ENCODE data around the gene LRRFIP2. TPM values are rescaled to one million over a fixed set of nuclear protein-coding genes. Genes with fewer than 3 reads are reported as not detected.

The LRRFIP2 gene
- total and polyA plus RNA-seq, 2 experiments from 2014 or later, result 77.6 to 77.7 TPM

DNA sequence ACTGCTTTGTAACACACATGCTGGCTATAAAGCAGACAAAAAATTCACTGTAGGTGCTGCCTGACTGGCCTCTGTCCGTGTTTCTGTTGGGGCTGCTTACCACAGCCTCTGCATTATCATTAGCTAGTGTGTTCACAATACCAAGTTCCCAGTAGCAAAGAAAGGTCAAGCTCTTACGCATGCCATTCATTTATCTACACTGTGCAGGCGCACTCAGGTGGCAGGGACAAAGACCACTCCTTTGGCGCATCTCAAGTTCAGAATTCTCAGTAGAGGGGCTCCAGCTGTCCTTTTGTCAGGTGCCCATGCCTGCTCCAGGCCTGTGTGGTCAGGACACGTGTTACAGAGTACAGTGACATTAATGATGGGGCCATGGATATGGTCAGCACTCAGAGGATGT lies 158.7 kb downstream of the LRRFIP2 start:
- Histone ChIP-seq H3K9ac (no peak overlapping the region), H4K20me1 (ENCODE audit: insufficient read depth) (no peaks in the 10 kb centered on the region), H3F3A (ENCODE audit: insufficient read depth) (no peaks in the 10 kb centered on the region), H3K4me1 (ENCODE audit: insufficient read depth) (no peaks in the 10 kb centered on the region), H2AFZ (no peak overlapping the region), H3K36me3 (ENCODE audit: low read depth) (peaks cover 58% of the 10 kb centered on the region), H3K4me3 (no peak overlapping the region), H3K9me2 (ENCODE audit: insufficient read depth) (no peaks in the 10 kb centered on the region), H3K4me2 (ENCODE audit: unreplicated experiment) (no peak overlapping the region), H3K9me3 (ENCODE audit: low read depth) (no peaks in the 10 kb centered on the region), H3K79me2 (ENCODE audit: insufficient read depth) (no peaks in the 10 kb centered on the region), H3K27ac (no peak overlapping the region), H3K27me3 (replicated peaks; ENCODE audit: insufficient read depth) (no peaks in the 10 kb centered on the region)
- no peak for DNase-seq
- 89 to 94% methylated on average over 5 of the region's 5 CpGs for WGBS, 2 experiments (ENCODE audit: low coverage in 1 of 2, low lambda C conversion rate in 2 of 2, missing lambda C conversion rate in 2 of 2)
- TF ChIP-seq EZH2phosphoT487 (IDR thresholded peaks at IDR 0.05; ENCODE audit: insufficient read depth, low read depth) (no peak), EZH2 (IDR thresholded peaks at IDR 0.05; ENCODE audit: insufficient read depth, poor library complexity, severe bottlenecking) (no peak)
- in situ Hi-C loops (cut with MboI), result no loop called here

DNA sequence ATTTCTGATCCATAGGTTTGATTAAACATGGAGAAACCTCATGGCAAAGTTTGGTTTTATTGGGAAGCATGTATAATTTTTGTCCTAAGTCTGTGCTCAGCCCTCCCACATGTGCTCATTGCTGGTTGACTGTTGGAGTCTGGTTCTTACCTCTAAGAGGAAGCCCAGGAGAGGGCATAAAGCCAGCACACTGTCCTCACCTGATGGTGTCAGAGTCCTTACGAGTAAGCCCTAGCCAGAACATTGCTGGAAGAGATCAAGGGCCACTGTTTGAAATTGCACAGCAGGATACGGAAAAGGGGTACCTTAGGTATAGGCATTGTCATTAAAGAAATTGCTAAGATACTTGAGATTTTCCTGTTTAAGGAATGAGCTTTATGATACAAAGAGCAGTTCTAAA lies 159.8 kb downstream of the LRRFIP2 start:
- no peak overlapping the region for H3K4me3 ChIP-seq
- no peak overlapping the region for H3K4me2 ChIP-seq (ENCODE audit: unreplicated experiment)
- H3K27me3 ChIP-seq (replicated peaks; ENCODE audit: insufficient read depth), result no peaks in the 10 kb centered on the region
- no peaks in the 10 kb centered on the region for H3K9me2 ChIP-seq (ENCODE audit: insufficient read depth)
- H3F3A ChIP-seq (ENCODE audit: insufficient read depth), result no peaks in the 10 kb centered on the region
- H3K79me2 ChIP-seq (ENCODE audit: insufficient read depth), result no peaks in the 10 kb centered on the region
- in situ Hi-C loops (cut with MboI), result no loop called here
- H3K36me3 ChIP-seq (ENCODE audit: low read depth), result peaks cover 50% of the 10 kb centered on the region
- no peaks in the 10 kb centered on the region for H4K20me1 ChIP-seq (ENCODE audit: insufficient read depth)
- H3K9ac ChIP-seq, result no peak overlapping the region
- H3K9me3 ChIP-seq (ENCODE audit: low read depth), result no peaks in the 10 kb centered on the region
- DNase-seq, result no peak
- no peak for TF ChIP-seq EZH2 (IDR thresholded peaks at IDR 0.05; ENCODE audit: insufficient read depth, poor library complexity, severe bottlenecking)
- TF ChIP-seq EZH2phosphoT487 (IDR thresholded peaks at IDR 0.05; ENCODE audit: insufficient read depth, low read depth), result no peak
- WGBS, 2 experiments (ENCODE audit: low coverage in 1 of 2, low lambda C conversion rate in 2 of 2, missing lambda C conversion rate in 2 of 2), result 91 to 95% methylated on average over 2 of the region's 2 CpGs
- H2AFZ ChIP-seq, result no peak overlapping the region
- H3K27ac ChIP-seq, result no peak overlapping the region
- no peaks in the 10 kb centered on the region for H3K4me1 ChIP-seq (ENCODE audit: insufficient read depth)

Small RNA genes within 50 kb of the gene (small RNA-seq; reads per million reads assigned to genes)
- not detected for gene RF00019 (ENCODE audit: low read depth, low replicate concordance)
- gene RNU6-1301P (ENCODE audit: low read depth, low replicate concordance), result not detected

Other genes with a start within 250 kb of the LRRFIP2 start
- gene TRANK1, start 229.5 kb downstream of the LRRFIP2 start, total RNA-seq (2014; rRNA removed; shearing (Covaris generic)), result 6.6 and 10.3 TPM in 2 replicates
- 2.7 and 5.2 TPM in 2 replicates for gene TRANK1, start 229.5 kb downstream of the LRRFIP2 start, polyA plus RNA-seq (2016; fragmentation: Nextera tagmentation; extraction: Ambion mirVana)
- gene EPM2AIP1, start 181.5 kb downstream of the LRRFIP2 start, total RNA-seq (2014; rRNA removed; shearing (Covaris generic)), result 9.5 and 20.2 TPM in 2 replicates
- gene EPM2AIP1, start 181.5 kb downstream of the LRRFIP2 start, polyA plus RNA-seq (2016; fragmentation: Nextera tagmentation; extraction: Ambion mirVana), result 7.5 and 8.7 TPM in 2 replicates
- gene MLH1, start 181.1 kb downstream of the LRRFIP2 start, total RNA-seq (2014; rRNA removed; shearing (Covaris generic)), result 25.8 and 36.3 TPM in 2 replicates
- gene MLH1, start 181.1 kb downstream of the LRRFIP2 start, polyA plus RNA-seq (2016; fragmentation: Nextera tagmentation; extraction: Ambion mirVana), result 27.8 and 28.9 TPM in 2 replicates
- gene GOLGA4, start 68.7 kb upstream of the LRRFIP2 start, total RNA-seq (2014; rRNA removed; shearing (Covaris generic)), result 34.5 and 41.6 TPM in 2 replicates
- 52.1 and 60.0 TPM in 2 replicates for gene GOLGA4, start 68.7 kb upstream of the LRRFIP2 start, polyA plus RNA-seq (2016; fragmentation: Nextera tagmentation; extraction: Ambion mirVana)

Measured in GM23248 (cell line).